Myocyte (in vitro differentiated cells): ENCODE measurements around the gene DYNAP. TPM values are rescaled to one million over a fixed set of nuclear protein-coding genes. Genes with fewer than 3 reads are reported as not detected.
A peak's percentile ranks its signal among the peaks of the same experiment; 100 is the strongest.

Source experiments
- DNase-seq: peaks from one replicate; pipeline ENCODE4 v3.0.0-alpha.2; 2012; ENCODE audit warnings: low read depth
- polyA plus RNA-seq: library from polyadenylated mRNA; unstranded; fragments of >200 nt; gene quantifications from one replicate; pipeline ENCODE4 v1.2.1, GENCODE V29; 2012; ENCODE audit warnings: missing spikeins
- total RNA-seq: library from RNA; depleted of rRNA; stranded (reverse); fragments of >200 nt; gene quantifications from 2 replicates; pipeline ENCODE4 v1.2.3, GENCODE V29; 2014

DYNAP gene
- total RNA-seq = not detected in 2 replicates
- not detected for polyA plus RNA-seq

GRCh38 chr18:54590945-54591344 is at the start of gene DYNAP:
TSS of gene DYNAP (plus strand) at chr18:54591245. CDS start at chr18:54591283, 38 bp downstream.
- DNase-seq = no peak

GRCh38 chr18:54551590-54551989 is 39.5 kb upstream of the DYNAP start:
- no peak for DNase-seq

- DNase-seq = no peak
Measured at GRCh38 chr18:54555286-54555685, 35.8 kb upstream of the DYNAP start.

- no peak for DNase-seq
Measured at GRCh38 chr18:54555996-54556395, 35.0 kb upstream of the DYNAP start.

- DNase-seq = no peak
Measured at GRCh38 chr18:54557958-54558357, 33.1 kb upstream of the DYNAP start.

GRCh38 chr18:54558609-54559585 is 32.1 kb upstream of the DYNAP start:
- peak; percentile 34 for DNase-seq

GRCh38 chr18:54561706-54562267 is 29.3 kb upstream of the DYNAP start:
- no peak for DNase-seq

- no peak for DNase-seq
Measured at GRCh38 chr18:54580202-54580729, 10.8 kb upstream of the DYNAP start.

GRCh38 chr18:54584065-54584464 is 7.0 kb upstream of the DYNAP start:
- DNase-seq = no peak

GRCh38 chr18:54585743-54586142 is 5.3 kb upstream of the DYNAP start:
- no peak for DNase-seq

- DNase-seq = no peak
Measured at GRCh38 chr18:54604211-54604610, 13.2 kb downstream of the DYNAP start.

GRCh38 chr18:54606835-54607212 is 15.8 kb downstream of the DYNAP start:
- DNase-seq = no peak

- DNase-seq = peak; percentile 2
Measured at GRCh38 chr18:54607213-54608027, 16.4 kb downstream of the DYNAP start.

GRCh38 chr18:54608028-54608642 is 17.1 kb downstream of the DYNAP start:
- peak; percentile 30 for DNase-seq

- DNase-seq = no peak
Measured at GRCh38 chr18:54611816-54612215, 20.8 kb downstream of the DYNAP start.

- DNase-seq = peak; percentile 2
Measured at GRCh38 chr18:54612237-54612636, 21.2 kb downstream of the DYNAP start.

- no peak for DNase-seq
Measured at GRCh38 chr18:54613174-54613573, 22.1 kb downstream of the DYNAP start.

GRCh38 chr18:54616220-54616848 is 25.3 kb downstream of the DYNAP start:
- DNase-seq = no peak

- no peak for DNase-seq
Measured at GRCh38 chr18:54622084-54622483, 31.0 kb downstream of the DYNAP start.

- DNase-seq = no peak
Measured at GRCh38 chr18:54626779-54627178, 35.7 kb downstream of the DYNAP start.
